K562 (cell line): Measurements from ENCODE around the gene BAZ2A.

Experiments
- CTCF ChIP-seq, 3 experiments: IDR thresholded peaks in 2 of 3; conservative IDR thresholded peaks in 1 of 3; 2 replicates each; pipeline ENCODE4 v1.5.1; 2011 to 2012; ENCODE audit warnings: low read length in 3 of 3, mild to moderate bottlenecking in 3 of 3, control low read depth in 2 of 3, improper control_type of control experiment in 1 of 3, inconsistent platforms in 1 of 3, low read depth in 1 of 3, mixed read lengths in 1 of 3, moderate library complexity in 1 of 3; ENCODE audit not compliant: insufficient read depth in 2 of 3
- EP300 ChIP-seq: IDR thresholded peaks from 2 replicates; pipeline ENCODE4 v1.6.1; 2012; ENCODE audit warnings: low read length, improper control_type of control experiment
- EWSR1 ChIP-seq: fragments of 450-650 bp; IDR thresholded peaks from 2 replicates; pipeline ENCODE4 v1.6.1; 2018; ENCODE audit warnings: borderline replicate concordance, mild to moderate bottlenecking, low read depth, moderate library complexity; ENCODE audit not compliant: partially characterized antibody
- MAX ChIP-seq: sonication (generic); formaldehyde crosslinking; IDR thresholded peaks from 2 replicates; pipeline ENCODE4 v1.9.0; 2022; ENCODE audit warnings: mild to moderate bottlenecking, missing genetic modification reagents
- NFRKB ChIP-seq: fragments of 450-650 bp; IDR thresholded peaks from 2 replicates; pipeline ENCODE4 v1.6.1; 2016; ENCODE audit warnings: low read depth
- STAT6 ChIP-seq: sonication (generic); formaldehyde crosslinking; IDR thresholded peaks from 2 replicates; pipeline ENCODE4 v1.8.1; 2023; ENCODE audit warnings: mild to moderate bottlenecking, missing genetic modification reagents
- TCF7L2 ChIP-seq: fragments of 150-350 bp; IDR thresholded peaks from 2 replicates; pipeline ENCODE4 v1.6.1; 2016; ENCODE audit warnings: low read depth, mild to moderate bottlenecking, low read length, moderate library complexity
- ZNF764 ChIP-seq: fragments of 250-450 bp; sonication (Bioruptor Pico); IDR thresholded peaks from 2 replicates; pipeline ENCODE4 v1.4.0; 2020; ENCODE audit warnings: low read depth, mild to moderate bottlenecking, moderate library complexity
- TF ChIP-seq, protein P1 (sequence below), 2 experiments: fragments of 200-800 bp in 1 of 2; sonication (Bioruptor generic) in 1 of 2; sonication (generic) in 1 of 2; formaldehyde crosslinking in 1 of 2; IDR thresholded peaks in 1 of 2; conservative IDR thresholded peaks in 1 of 2; 2 replicates each; pipeline versions ENCODE4 v1.5.0 to v1.6.1; 2016 to 2020; ENCODE audit warnings: missing compliant biosample characterization in 1 of 2, missing genetic modification characterization in 1 of 2, missing genetic modification reagents in 1 of 2

DNA sequence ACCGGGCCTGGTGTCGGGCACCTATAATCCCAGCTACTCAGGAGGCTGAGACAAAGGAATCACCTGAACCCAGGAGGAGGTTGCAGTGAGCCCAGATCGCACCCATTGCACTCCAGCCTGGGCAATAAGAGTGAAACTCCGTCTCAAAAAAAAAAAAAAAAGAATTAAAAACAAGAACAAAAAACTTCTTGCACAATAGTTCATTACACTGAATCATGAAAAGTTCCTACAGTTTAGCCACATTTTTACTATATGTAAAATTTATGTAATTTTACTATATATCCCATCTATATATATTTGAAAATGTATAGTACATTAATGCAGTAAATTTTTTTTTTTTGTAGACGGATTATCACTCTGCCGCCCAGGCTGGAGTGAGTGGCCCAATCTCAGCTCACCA is 11.1 kb upstream of the BAZ2A start:
- TF ChIP-seq NFRKB (no peak), MAX (CRISPR knock-in tag) (no peak), EP300 (no peak), EWSR1 (no peak), TCF7L2 (no peak), CTCF (IDR thresholded peaks at IDR 0.05 in 2 of 3, conservative IDR thresholded peaks at IDR 0.05 in 1 of 3; ENCODE audit: insufficient read depth in 2 of 3, low read depth in 1 of 3, low read length in 3 of 3) (no peak), ZNF764 (CRISPR knock-in tag) (no peak), STAT6 (CRISPR knock-in tag) (no peak)
- TF ChIP-seq, protein P1, sequence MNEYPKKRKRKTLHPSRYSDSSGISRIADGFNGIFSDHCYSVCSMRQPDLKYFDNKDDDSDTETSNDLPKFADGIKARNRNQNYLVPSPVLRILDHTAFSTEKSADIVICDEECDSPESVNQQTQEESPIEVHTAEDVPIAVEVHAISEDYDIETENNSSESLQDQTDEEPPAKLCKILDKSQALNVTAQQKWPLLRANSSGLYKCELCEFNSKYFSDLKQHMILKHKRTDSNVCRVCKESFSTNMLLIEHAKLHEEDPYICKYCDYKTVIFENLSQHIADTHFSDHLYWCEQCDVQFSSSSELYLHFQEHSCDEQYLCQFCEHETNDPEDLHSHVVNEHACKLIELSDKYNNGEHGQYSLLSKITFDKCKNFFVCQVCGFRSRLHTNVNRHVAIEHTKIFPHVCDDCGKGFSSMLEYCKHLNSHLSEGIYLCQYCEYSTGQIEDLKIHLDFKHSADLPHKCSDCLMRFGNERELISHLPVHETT (CRISPR knock-in tag; conservative IDR thresholded peaks at IDR 0.05 in 1 of 2, IDR thresholded peaks at IDR 0.05 in 1 of 2), result no peak
